GM12873 (cell line): ENCODE measurements around the gene AKAP9.

Source experiments
- TF ChIP-seq, protein P1 (sequence below): IDR thresholded peaks from 2 replicates; pipeline ENCODE4 v1.5.1; 2012; ENCODE audit warnings: low read depth, mild to moderate bottlenecking, moderate library complexity, low read length, control low read depth; ENCODE audit not compliant: insufficient read depth; ENCODE audit errors: missing control alignments

The AKAP9 gene

DNA sequence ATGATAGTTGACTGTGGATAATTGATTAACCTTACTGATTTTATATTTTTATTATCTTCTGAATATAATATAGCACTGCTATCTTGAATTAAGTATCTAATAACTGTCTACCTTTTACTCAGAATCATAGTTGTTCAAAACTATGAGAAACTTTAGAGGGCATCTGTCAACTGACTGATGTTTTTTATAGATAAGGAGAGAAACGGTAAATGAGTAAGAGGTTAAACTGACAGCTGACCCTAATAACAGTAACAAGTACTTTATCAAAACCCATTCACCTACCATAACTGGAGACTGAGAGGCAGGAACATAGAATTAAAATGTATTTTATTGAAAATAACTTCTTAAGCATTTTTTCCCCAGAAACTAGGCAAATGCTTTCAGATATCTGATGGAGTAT lies 131.5 kb downstream of the AKAP9 start:
- TF ChIP-seq, protein P1, sequence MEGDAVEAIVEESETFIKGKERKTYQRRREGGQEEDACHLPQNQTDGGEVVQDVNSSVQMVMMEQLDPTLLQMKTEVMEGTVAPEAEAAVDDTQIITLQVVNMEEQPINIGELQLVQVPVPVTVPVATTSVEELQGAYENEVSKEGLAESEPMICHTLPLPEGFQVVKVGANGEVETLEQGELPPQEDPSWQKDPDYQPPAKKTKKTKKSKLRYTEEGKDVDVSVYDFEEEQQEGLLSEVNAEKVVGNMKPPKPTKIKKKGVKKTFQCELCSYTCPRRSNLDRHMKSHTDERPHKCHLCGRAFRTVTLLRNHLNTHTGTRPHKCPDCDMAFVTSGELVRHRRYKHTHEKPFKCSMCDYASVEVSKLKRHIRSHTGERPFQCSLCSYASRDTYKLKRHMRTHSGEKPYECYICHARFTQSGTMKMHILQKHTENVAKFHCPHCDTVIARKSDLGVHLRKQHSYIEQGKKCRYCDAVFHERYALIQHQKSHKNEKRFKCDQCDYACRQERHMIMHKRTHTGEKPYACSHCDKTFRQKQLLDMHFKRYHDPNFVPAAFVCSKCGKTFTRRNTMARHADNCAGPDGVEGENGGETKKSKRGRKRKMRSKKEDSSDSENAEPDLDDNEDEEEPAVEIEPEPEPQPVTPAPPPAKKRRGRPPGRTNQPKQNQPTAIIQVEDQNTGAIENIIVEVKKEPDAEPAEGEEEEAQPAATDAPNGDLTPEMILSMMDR: no peak

DNA sequence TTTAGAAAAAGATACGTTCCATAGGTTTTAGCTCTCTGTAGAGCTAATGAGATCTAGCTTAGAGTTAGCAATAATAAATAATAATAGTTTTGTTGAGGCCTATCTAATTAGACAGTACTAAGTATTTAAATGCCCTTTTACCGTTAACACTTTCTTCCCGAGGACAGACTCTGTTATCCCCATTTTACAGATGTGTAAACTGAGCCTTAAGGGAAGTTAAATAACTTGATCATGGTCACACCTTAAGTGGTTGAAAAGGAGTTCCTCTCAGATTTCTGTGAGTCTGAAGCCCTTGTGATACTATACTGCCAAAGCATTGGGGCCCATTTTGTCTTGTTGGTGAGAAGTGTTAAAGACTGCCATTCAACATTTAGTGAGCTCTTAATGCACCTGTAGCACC lies 132.0 kb downstream of the AKAP9 start:
- TF ChIP-seq, protein P1: no peak

GRCh38 chr7:92075455-92076158 lies 134.9 kb downstream of the AKAP9 start:
- TF ChIP-seq, protein P1: no peak

- TF ChIP-seq, protein P1: no peak
Observed at GRCh38 chr7:92076509-92076908, 135.8 kb downstream of the AKAP9 start.

GRCh38 chr7:92088266-92088665 lies 147.6 kb downstream of the AKAP9 start:
- TF ChIP-seq, protein P1: no peak

DNA sequence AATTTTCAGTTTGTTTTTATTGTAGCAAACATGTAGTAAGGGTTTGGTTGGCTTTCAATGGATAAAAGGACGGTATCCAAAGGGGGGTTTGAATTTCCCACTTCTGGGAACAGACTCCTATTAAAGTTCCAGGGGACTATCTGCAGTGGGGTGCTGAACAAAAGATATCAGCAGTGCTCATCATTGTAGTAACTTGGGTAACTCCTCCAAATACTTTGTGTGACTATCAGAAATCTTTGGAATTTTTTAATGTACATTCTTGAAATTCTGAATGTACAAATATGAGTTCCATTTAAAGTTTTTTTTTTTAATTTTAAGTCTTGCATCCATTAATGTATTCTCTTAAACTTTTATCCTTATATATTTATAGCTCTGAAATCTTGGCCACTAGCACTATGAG lies 151.5 kb downstream of the AKAP9 start:
- TF ChIP-seq, protein P1: no peak

GRCh38 chr7:92095380-92095779 lies 154.7 kb downstream of the AKAP9 start:
- TF ChIP-seq, protein P1: no peak
